GM23248 (cell line): ENCODE results near the gene EVI2A.

ENCODE experiments used
- EZH2 ChIP-seq: fragments of 200-600 bp; sonication (generic); IDR thresholded peaks from 2 replicates; pipeline ENCODE4 v1.6.1; 2018; ENCODE audit warnings: antibody characterized with exemption, mild to moderate bottlenecking; ENCODE audit not compliant: insufficient read depth, poor library complexity, severe bottlenecking
- EZH2phosphoT487 ChIP-seq: fragments of 200-600 bp; sonication (generic); IDR thresholded peaks from 2 replicates; pipeline ENCODE4 v1.6.1; 2018; ENCODE audit warnings: antibody characterized with exemption, moderate library complexity, mild to moderate bottlenecking, low read depth; ENCODE audit not compliant: insufficient read depth

DNA sequence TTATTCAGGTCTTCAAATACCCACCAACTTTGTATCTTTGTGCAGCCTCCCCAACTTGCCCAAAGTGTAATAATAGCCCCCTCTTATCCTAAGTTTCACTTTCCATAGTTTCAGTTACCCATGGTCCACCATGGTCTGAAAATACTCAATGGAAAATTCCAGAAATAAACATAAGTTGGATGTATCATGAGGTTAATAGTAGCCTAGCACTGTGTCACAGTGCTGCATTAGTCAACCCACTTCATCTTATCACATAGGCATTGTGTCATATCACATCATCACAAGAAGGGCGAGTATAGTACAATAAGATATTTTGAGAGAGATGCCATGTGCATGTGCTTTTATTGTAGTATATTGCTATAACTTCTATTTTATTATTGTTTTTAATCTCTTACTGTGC, 46.3 kb downstream of the EVI2A start:
- no peak for TF ChIP-seq EZH2
- no peak for TF ChIP-seq EZH2phosphoT487
